Peyer's patch (tissue), 4 donors: ENCODE results near the gene CASZ1.

Source experiments
- POLR2A ChIP-seq, 2 donors: fragments of 450-650 bp; IDR thresholded peaks; one replicate each; pipeline ENCODE4 v1.5.1; 2017; ENCODE audit warnings: antibody characterized with exemption in 2 of 2, mild to moderate bottlenecking in 2 of 2, moderate library complexity in 2 of 2
- TF ChIP-seq, protein P1 (sequence below), 6 experiments: fragments of 450-650 bp in 4 of 6; fragments of 200-600 bp in 2 of 6; sonication (generic) in 1 of 6; IDR thresholded peaks; one replicate each; pipeline ENCODE4 v1.5.1; 2017 to 2019; ENCODE audit warnings: antibody characterized with exemption in 6 of 6, mild to moderate bottlenecking in 3 of 6, moderate library complexity in 1 of 6

DNA sequence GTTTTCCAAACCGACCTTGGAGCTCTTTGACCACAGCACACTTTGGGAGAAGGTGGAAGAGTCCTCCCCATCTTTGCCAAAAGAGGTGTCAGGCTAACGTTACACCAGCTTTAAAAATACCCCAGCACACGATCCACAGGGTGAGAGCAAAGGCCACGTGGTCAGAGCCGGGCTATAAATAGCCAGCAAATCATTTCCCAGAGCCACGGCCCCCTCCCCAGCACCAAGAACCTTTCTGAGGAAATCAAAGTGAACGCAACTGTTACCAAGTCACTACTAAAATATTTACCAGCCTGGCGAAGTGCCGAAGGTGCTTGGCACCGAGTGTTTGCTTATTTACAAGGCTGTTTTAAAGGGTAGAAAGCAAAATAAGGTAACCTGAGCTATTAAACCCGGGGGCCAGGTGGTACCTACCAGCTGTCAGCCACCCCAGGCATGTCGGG lies 72.4 kb downstream of the CASZ1 start:
- TF ChIP-seq, protein P1, sequence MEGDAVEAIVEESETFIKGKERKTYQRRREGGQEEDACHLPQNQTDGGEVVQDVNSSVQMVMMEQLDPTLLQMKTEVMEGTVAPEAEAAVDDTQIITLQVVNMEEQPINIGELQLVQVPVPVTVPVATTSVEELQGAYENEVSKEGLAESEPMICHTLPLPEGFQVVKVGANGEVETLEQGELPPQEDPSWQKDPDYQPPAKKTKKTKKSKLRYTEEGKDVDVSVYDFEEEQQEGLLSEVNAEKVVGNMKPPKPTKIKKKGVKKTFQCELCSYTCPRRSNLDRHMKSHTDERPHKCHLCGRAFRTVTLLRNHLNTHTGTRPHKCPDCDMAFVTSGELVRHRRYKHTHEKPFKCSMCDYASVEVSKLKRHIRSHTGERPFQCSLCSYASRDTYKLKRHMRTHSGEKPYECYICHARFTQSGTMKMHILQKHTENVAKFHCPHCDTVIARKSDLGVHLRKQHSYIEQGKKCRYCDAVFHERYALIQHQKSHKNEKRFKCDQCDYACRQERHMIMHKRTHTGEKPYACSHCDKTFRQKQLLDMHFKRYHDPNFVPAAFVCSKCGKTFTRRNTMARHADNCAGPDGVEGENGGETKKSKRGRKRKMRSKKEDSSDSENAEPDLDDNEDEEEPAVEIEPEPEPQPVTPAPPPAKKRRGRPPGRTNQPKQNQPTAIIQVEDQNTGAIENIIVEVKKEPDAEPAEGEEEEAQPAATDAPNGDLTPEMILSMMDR (IDR thresholded peaks at IDR 0.05): no peak
- no peak for TF ChIP-seq POLR2A (IDR thresholded peaks at IDR 0.05)
